Prostate gland (tissue), 2 donors: ENCODE measurements around the gene AOPEP. TPM values are rescaled to one million over a fixed set of nuclear protein-coding genes. Genes with fewer than 3 reads are reported as not detected.

Source experiments
- DNase-seq: peaks from one replicate; pipeline ENCODE4 v3.0.0-alpha.2; 2019; ENCODE audit warnings: low spot score
- H3K27ac ChIP-seq, 2 donors: fragments of 200-600 bp; sonication (generic); 2 replicates each; pipeline ENCODE4 v1.5.1; 2017 to 2019
- H3K27me3 ChIP-seq: fragments of 200-600 bp; sonication (generic); replicated peaks from 2 replicates; pipeline ENCODE4 v1.5.1; 2019; ENCODE audit not compliant: insufficient read depth
- H3K36me3 ChIP-seq, 2 donors: fragments of 200-600 bp; sonication (generic); 1 replicate in 1 of 2; 2 replicates in 1 of 2; pipeline versions ENCODE4 v1.5.1 to v1.8.1; 2017 to 2019
- H3K4me1 ChIP-seq: fragments of 200-600 bp; sonication (generic); replicated peaks from 2 replicates; pipeline ENCODE4 v1.5.1; 2019
- H3K4me3 ChIP-seq, 2 donors: fragments of 200-600 bp; sonication (generic); 2 replicates each; pipeline ENCODE4 v1.5.1; 2017 to 2019
- H3K9me3 ChIP-seq: fragments of 200-600 bp; sonication (generic); 2 replicates; pipeline ENCODE4 v1.5.1; 2017
- POLR2A ChIP-seq: fragments of 450-650 bp; IDR thresholded peaks from one replicate; pipeline ENCODE4 v1.6.1; 2016; ENCODE audit warnings: antibody characterized with exemption, mild to moderate bottlenecking
- POLR2AphosphoS5 ChIP-seq: sonication (generic); formaldehyde crosslinking; IDR thresholded peaks from one replicate; pipeline ENCODE4 v1.6.1; 2017; ENCODE audit warnings: antibody characterized with exemption
- WGBS: methylation state at CpG from one replicate; pipeline ENCODE4 v1.1.5; 2018; 5-methylcytosine and 5-hydroxymethylcytosine counted together
- intact Hi-C: fragments of 100-400 bp; cut with DNase I; formaldehyde crosslinking; loops from one replicate; pipeline ENCODE4 v1.14.2; 2022
- total RNA-seq, 2 donors: library from RNA; depleted of rRNA; stranded (reverse); fragments of >200 nt; gene quantifications; one replicate each; pipeline ENCODE4 v1.1.0, GENCODE V29; 2016
- TF ChIP-seq, protein P1 (sequence below), 4 experiments: fragments of 200-600 bp in 2 of 4; fragments of 450-650 bp in 2 of 4; sonication (generic) in 2 of 4; IDR thresholded peaks; 1 replicate in 3 of 4; 2 replicates in 1 of 4; pipeline ENCODE4 v1.5.1; 2016 to 2019; ENCODE audit warnings: antibody characterized with exemption in 4 of 4, mild to moderate bottlenecking in 2 of 4, moderate library complexity in 2 of 4

The AOPEP gene
- total RNA-seq, 2 donors from 2014 or later, result 107 to 188 TPM

DNA sequence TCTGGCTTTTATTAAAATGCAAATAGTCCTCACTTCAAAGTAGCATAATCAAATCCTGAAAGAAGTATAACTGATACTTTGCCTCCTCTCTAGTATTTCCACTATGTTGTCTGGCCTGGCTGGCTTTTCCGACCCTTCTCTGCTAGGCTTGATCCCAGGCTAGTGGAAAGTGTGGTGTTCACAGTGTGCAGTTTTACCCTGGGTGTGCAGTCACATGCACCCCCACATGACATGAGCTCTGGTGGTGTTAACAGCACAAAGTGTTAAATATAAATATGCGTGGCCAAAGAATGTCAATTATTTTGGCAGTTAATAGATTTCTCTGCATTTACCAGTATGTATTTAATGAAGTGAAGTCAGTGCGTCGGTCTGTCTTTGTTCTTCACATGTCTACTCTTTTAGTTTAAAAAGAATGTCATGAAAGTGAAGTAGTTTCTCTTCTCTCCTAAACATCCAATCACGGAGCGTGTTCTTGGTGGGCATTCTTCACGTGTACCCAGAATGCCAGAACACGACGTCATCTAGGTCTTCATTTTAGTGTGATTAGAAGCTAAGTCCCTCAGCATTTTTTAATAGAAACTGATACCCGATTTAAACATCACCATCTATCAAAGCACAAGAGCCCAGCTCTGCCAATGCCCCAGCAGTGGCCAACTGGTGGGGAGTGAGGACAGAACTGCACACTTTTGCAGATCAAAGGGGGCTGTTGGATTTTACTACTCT, 304.6 kb downstream of the AOPEP start:
- peak overlapping the region; percentile 43 to 52 for H3K27ac ChIP-seq
- 34% methylated on average over 10 of the region's 10 CpGs for WGBS
- DNase-seq, result no peak
- H3K4me3 ChIP-seq, result no peak overlapping the region
- no peaks in the 10 kb centered on the region for H3K27me3 ChIP-seq
- no peaks in the 10 kb centered on the region for H3K36me3 ChIP-seq
- no peaks in the 10 kb centered on the region for H3K9me3 ChIP-seq
- TF ChIP-seq POLR2AphosphoS5 (no peak), POLR2A (no peak)
- TF ChIP-seq, protein P1, sequence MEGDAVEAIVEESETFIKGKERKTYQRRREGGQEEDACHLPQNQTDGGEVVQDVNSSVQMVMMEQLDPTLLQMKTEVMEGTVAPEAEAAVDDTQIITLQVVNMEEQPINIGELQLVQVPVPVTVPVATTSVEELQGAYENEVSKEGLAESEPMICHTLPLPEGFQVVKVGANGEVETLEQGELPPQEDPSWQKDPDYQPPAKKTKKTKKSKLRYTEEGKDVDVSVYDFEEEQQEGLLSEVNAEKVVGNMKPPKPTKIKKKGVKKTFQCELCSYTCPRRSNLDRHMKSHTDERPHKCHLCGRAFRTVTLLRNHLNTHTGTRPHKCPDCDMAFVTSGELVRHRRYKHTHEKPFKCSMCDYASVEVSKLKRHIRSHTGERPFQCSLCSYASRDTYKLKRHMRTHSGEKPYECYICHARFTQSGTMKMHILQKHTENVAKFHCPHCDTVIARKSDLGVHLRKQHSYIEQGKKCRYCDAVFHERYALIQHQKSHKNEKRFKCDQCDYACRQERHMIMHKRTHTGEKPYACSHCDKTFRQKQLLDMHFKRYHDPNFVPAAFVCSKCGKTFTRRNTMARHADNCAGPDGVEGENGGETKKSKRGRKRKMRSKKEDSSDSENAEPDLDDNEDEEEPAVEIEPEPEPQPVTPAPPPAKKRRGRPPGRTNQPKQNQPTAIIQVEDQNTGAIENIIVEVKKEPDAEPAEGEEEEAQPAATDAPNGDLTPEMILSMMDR (IDR thresholded peaks at IDR 0.05), result no peak
- intact Hi-C loops, result loop anchor here (10.0 kb wide), 1 partner anchor 54 kb away; no protein-coding TSS in a partner anchor
- H3K4me1 ChIP-seq, result peaks cover 10% of the 10 kb centered on the region

DNA sequence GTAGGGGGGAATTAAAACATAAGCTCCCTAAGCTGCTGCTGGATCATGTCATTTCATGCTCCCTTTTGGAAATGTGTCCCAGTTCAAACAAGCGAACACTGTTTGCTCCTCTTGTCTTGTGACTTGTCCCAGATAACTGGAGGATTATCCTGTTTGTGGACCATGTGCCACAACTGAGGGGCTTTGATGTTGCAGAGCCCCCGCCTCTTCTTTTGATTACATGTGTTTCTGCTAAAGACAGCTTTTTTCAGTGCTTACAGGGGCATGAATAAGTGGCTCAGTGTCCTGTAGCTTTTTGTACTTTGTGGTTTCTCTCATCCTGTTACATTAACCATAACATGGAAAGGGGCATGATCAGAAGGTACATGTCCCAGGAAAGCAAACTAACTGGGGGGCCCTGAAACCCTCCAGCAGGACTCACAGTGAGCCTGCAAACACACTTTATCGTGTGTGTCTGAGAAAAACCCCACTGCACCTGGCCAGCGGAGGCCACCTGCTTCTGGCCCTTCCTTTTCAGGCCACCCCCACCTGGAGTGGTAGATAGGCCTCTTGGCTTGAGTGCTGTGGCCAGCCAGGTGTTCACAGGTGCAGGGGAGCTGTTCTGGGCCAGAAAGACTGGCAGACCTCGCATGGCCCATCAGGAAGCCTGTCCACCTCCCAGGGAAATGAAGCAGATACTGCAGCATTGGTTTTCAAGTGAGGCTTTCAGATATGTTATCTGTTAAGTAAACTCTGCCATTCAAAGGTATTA, 305.4 kb downstream of the AOPEP start:
- no peak for DNase-seq
- H3K27ac ChIP-seq, result peak overlapping the region; percentile 43 to 52
- H3K27me3 ChIP-seq, result no peaks in the 10 kb centered on the region
- peaks cover 10% of the 10 kb centered on the region for H3K4me1 ChIP-seq
- H3K9me3 ChIP-seq, result no peaks in the 10 kb centered on the region
- H3K36me3 ChIP-seq, result no peaks in the 10 kb centered on the region
- intact Hi-C loops, result loop anchor here (10.0 kb wide), 1 partner anchor 53 kb away; no protein-coding TSS in a partner anchor
- no peak for TF ChIP-seq POLR2AphosphoS5
- TF ChIP-seq, protein P1 (IDR thresholded peaks at IDR 0.05), result no peak
- no peak for TF ChIP-seq POLR2A
- no peak overlapping the region for H3K4me3 ChIP-seq
- 39% methylated on average over 5 of the region's 5 CpGs for WGBS

DNA sequence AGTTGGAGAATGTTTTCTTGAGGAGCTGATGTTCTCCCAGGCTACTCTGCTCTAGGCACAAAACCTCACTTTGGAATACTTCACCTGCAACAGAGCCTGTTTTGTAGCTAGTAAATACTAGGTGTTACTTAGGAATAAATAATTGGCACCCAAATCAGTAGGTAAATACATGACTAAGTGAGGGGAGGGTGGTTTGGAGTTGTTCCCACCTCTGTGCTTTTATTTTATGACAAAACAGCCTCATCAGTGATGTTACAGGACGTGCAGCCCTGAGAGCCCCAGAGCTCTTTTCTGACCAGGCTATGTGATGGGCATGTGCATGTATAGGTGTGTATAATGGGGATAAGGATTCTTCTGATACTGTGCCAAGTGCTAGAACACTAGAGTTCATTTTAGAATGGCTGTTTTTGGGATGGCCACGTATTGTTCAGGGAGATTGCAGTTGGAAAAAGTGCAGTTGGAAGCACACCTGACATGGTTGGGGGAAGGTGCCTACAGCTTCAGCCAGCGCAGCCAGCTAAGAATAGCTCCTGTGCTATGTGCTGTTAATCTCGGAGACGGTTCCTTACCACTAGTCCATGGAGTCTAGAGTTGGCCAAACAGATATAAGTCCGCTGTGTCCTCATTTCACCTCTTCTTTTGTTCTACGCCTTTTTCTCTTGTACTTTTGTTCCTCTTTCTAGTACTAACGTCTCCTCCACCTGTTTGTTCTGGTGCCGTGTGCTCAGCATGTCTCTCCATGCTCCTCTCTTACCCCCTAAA, 306.3 kb downstream of the AOPEP start:
- Histone ChIP-seq H3K4me1 (peaks cover 14% of the 10 kb centered on the region), H3K4me3 (no peak overlapping the region), H3K27ac (peak overlapping the region; percentile 43 to 52), H3K9me3 (no peaks in the 10 kb centered on the region), H3K27me3 (no peaks in the 10 kb centered on the region), H3K36me3 (no peaks in the 10 kb centered on the region)
- 18% methylated on average over 9 of the region's 9 CpGs for WGBS
- intact Hi-C loops, result loop anchor here (10.0 kb wide), 1 partner anchor 52 kb away; no protein-coding TSS in a partner anchor
- no peak for DNase-seq
- TF ChIP-seq POLR2AphosphoS5, result no peak
- TF ChIP-seq, protein P1 (IDR thresholded peaks at IDR 0.05), result no peak
- no peak for TF ChIP-seq POLR2A

DNA sequence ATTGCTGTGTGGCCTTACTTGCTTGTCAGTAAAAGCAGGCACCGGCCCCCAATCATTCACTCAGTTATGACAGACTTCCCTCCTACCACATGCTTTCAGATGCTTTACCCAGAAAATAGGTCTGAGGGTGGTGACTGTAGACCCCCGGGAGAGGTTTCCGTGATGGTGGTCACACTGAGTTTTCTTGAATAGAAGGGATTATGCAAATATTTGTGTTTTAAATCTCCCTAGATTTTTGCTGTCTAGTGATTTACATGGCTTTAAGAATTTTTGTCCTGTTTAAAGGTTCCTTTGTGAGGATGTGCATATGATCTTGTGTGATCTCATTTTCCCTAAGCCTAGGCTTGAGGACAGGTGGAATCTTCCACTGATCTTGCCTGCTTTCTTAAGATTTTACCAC, 309.3 kb downstream of the AOPEP start:
- H3K27me3 ChIP-seq, result no peaks in the 10 kb centered on the region
- TF ChIP-seq, protein P1 (IDR thresholded peaks at IDR 0.05), result no peak
- TF ChIP-seq POLR2AphosphoS5, result no peak
- no peak for TF ChIP-seq POLR2A
- H3K9me3 ChIP-seq, result no peaks in the 10 kb centered on the region
- no peak overlapping the region for H3K27ac ChIP-seq
- no peak overlapping the region for H3K4me3 ChIP-seq
- intact Hi-C loops, result loop anchor here (10.0 kb wide), 1 partner anchor 49 kb away; no protein-coding TSS in a partner anchor
- H3K4me1 ChIP-seq, result peaks cover 10% of the 10 kb centered on the region
- H3K36me3 ChIP-seq, result no peaks in the 10 kb centered on the region
- no peak for DNase-seq
- WGBS, result 44% methylated on average over 3 of the region's 3 CpGs
